GM12873 (cell line): ENCODE measurements around the gene ODAD4.

Experiments
- CTCF ChIP-seq: IDR thresholded peaks from 2 replicates; pipeline ENCODE4 v1.5.1; 2012; ENCODE audit warnings: low read depth, mild to moderate bottlenecking, moderate library complexity, low read length, control low read depth; ENCODE audit not compliant: insufficient read depth; ENCODE audit errors: missing control alignments

The ODAD4 gene

GRCh38 chr17:41976142-41976768, 45.8 kb downstream of the ODAD4 start:
- TF ChIP-seq CTCF = no peak

GRCh38 chr17:41977991-41978390, 47.6 kb downstream of the ODAD4 start:
- no peak for TF ChIP-seq CTCF

GRCh38 chr17:41982026-41982760, 51.8 kb downstream of the ODAD4 start:
- TF ChIP-seq CTCF = no peak

- no peak for TF ChIP-seq CTCF
Measured at GRCh38 chr17:41984454-41984853, 54.0 kb downstream of the ODAD4 start.

- no peak for TF ChIP-seq CTCF
Measured at GRCh38 chr17:41985919-41986318, 55.5 kb downstream of the ODAD4 start.

GRCh38 chr17:41986634-41987033, 56.2 kb downstream of the ODAD4 start:
- TF ChIP-seq CTCF = no peak

- no peak for TF ChIP-seq CTCF
Measured at GRCh38 chr17:41987642-41988041, 57.2 kb downstream of the ODAD4 start.
